Activated CD8-positive, alpha-beta memory T cell treated with anti-CD3 and anti-CD28 coated beads for 1 hour (primary cell): Measurements from ENCODE around the gene AOPEP.

ENCODE experiments used
- DNase-seq, 2 donors: peaks; one replicate each; pipeline ENCODE4 v3.0.0-alpha.2; 2020; ENCODE audit warnings: low read depth in 1 of 2; ENCODE audit errors: extremely low read depth in 1 of 2

The AOPEP gene

DNA sequence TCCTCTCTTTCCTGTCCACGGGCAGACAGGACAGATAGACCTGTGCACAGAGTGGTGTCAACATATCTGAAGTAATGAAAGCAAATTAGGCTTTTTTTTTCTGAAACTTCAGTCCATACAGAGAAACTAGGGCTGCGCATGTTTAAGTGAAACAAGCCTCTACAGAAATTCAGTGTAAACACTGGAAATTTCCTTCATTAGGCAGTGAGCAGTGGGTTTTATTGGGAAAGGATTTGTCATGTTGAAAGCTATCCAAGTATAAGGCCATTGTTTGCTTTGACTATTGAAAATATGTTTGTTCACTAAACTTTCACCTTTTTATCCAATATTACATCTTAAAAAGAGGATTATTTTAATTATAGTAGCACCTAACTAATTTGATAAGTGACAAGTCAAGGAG, 161.2 kb downstream of the AOPEP start:
- DNase-seq = no peak

DNA sequence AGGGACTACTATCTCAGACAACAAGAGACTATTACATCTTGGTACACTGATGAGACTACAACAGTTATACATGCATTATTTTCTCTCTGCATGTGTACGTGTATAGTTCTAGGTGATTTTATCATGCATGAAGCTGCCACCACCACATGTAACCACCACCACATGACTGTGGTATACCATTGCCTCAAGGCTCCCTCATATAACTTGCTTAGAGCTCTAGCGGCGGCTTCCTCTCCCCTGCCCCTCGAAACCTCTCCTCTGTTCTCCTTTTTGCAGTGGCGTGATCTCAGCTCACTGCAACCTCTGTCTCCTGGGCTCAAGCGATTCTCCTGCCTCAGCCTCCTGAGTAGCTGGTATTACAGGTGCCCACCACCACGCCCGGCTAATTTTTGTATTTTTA, 162.3 kb downstream of the AOPEP start:
- DNase-seq = no peak

DNA sequence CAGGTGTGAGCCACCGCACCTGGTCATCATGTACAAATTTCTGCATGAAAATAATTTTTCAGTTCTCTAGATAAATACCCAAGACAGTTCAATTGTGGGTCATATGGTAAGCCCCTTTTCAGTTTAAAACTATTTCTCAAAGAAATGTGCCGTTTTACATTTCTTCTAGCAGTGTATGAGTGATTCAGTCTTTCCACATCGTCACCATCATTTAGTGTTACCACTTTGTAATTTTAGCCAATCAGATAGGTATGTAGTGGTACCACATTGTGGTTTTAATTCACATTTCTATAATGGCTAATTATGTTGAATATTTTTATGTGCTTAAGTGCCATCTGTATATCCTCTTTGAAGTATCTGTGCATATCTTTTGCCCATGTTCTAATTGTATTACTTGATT, 163.1 kb downstream of the AOPEP start:
- no peak for DNase-seq

GRCh38 chr9:94891183-94891582, 164.7 kb downstream of the AOPEP start:
- no peak for DNase-seq

- no peak for DNase-seq
Observed at GRCh38 chr9:94892675-94893074, 166.2 kb downstream of the AOPEP start.

- DNase-seq = no peak
Observed at GRCh38 chr9:94894094-94894699, 167.7 kb downstream of the AOPEP start.

DNA sequence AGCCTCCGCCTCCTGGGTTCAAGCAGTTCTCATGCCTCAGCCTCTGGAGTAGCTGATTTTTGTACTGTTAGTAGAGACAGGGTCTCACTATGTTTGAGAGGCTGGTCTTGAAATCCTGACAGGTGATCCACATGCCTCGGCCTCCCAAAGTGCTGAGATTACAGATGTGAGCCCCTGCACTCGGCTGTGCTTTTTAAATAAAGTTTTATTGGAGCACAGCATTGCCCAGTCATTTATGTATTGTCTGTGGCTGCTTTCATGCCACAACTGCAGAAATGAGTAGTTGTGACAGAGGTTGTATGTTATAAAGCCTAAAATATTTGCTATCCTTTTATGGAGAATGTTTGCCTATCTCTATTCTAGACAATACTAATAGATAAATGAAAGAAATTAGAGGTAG, 169.2 kb downstream of the AOPEP start:
- DNase-seq = no peak

- no peak for DNase-seq
Observed at GRCh38 chr9:94896512-94896911, 170.0 kb downstream of the AOPEP start.

DNA sequence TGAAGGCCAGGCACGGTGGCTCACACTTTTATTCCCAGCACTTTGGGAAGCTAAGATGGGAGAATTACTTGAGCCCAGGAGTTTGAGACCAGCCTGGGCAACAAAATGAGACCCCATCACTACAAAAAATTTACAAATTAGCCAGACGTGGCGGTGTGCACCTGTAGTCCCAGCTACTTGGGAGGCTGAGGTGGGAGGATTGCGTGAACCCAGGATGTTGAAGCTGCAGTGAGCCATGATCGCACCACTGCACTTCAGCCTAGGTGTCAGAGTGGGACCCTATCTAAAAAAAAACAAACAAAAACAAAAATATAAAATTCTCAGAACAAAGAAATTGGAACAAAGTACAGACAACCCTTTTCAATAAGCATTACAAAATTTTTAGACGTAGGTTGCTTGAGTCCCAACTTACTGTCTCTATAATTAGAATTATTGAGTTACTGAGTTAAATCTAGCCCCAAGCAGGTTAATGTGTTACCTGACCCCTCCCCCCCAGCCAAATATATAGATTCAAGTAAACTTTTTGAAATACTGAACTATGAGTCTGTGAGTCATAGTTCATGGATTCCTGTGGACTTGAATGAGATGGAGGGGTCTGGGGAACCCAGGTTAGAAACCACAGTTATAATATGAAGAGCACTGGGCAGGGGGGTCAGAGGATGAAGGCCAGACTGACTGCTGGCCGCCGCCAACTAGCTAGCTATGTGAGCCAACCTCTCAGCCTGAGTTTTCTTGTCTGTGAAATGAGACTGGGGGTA, 173.1 kb downstream of the AOPEP start:
- no peak for DNase-seq

GRCh38 chr9:94900222-94901018, 173.9 kb downstream of the AOPEP start:
- DNase-seq = no peak

GRCh38 chr9:94901019-94901363, 174.5 kb downstream of the AOPEP start:
- DNase-seq = no peak

GRCh38 chr9:94903961-94904421, 177.5 kb downstream of the AOPEP start:
- DNase-seq = no peak

- no peak for DNase-seq
Observed at GRCh38 chr9:94904806-94905205, 178.3 kb downstream of the AOPEP start.

- DNase-seq = no peak
Observed at GRCh38 chr9:94905606-94906005, 179.1 kb downstream of the AOPEP start.

DNA sequence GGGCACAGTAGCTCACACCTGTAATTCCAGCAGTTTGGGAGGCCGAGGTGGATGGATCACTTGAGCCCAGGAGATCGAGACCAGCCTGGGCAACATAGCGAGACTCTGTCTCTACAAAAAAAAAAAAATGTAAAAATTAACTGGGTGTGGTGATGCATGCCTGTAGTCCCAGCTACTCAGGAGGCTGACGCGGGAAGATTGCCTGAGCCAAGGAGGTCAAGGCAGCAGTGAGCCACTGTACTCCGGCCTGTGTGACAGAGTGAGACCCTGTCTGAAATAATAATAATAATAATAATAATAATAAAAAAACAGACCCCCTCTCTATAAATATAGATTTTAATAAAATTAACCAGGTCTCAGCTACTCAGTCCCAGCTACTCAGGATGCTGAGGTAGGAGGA, 179.7 kb downstream of the AOPEP start:
- DNase-seq = no peak

GRCh38 chr9:94906713-94907112, 180.2 kb downstream of the AOPEP start:
- no peak for DNase-seq

GRCh38 chr9:94907264-94907936, 180.9 kb downstream of the AOPEP start:
- DNase-seq = no peak

- DNase-seq = no peak
Observed at GRCh38 chr9:94908011-94908563, 181.6 kb downstream of the AOPEP start.

GRCh38 chr9:94908583-94909249, 182.2 kb downstream of the AOPEP start:
- no peak for DNase-seq

DNA sequence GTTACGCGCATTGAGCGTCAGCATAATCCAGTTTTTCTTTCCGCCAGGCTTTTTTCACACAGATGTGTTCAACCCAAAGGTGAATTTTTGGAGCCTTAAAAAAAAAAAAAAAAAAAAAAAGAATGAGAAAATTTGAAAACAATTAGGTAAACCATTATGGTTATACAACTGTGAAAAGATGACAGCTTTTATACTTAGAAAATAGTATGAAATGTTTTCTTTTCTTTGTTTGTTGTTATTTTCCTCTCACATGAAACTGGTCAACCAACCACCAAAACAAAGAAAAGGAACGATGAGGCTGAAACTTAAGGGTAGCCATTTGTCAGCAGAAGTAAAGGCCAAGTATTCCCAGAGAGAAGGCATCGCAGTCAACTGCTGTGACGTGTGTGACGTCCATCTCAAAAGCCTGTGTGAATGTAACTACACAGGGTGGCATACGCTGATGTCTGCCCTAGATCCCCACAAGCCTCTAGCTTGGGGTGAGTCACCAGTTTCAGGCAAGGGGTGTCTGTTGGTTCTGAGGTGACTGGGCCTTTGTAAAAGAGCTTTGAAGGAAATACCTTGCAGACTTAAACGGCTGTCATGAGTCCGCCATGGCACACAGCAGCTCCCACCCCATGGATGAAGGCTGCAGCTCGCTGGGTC, 182.9 kb downstream of the AOPEP start:
- no peak for DNase-seq
